ENCODE measurements around the gene SLC7A7. TPM values are rescaled to one million over a fixed set of nuclear protein-coding genes. Genes with fewer than 3 reads are reported as not detected.

Gene SLC7A7
- total and polyA plus RNA-seq, 9 of the 15 experiments (the other 6 are each of a cell fraction or from before 2014, with no cell fraction given), result 0.07 to 0.68 (median 0.41) TPM

DNA sequence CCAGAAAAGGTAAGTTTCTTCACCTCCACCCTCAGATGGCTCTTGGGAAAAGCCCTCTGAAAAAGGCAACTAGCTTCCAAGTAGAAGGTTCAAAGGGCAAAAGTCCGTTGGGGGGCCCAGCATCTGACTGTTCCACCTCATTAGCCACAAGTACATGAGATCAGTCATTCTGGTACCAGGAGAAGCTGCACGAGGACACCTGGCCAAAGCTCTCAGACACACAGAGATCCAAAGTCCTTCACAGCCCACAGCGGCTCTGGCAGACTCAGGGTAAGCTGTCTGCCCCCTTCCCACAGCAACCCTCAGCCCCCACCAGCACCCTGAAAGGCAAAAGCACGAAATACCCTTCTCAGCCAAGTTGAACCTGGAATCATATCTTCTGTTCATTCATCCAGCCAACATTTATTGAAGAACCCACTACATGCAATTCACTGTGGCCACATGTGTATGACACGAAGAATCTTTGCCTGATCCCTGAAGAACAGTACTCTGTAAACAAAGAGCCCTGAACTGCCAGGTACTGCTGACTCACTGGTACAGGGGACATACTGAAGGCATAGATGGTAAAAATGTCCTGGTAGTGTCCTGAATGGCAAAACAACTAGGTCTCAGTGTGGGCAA lies 19.0 kb downstream of the SLC7A7 start (continued):
- TF ChIP-seq, protein P1, sequence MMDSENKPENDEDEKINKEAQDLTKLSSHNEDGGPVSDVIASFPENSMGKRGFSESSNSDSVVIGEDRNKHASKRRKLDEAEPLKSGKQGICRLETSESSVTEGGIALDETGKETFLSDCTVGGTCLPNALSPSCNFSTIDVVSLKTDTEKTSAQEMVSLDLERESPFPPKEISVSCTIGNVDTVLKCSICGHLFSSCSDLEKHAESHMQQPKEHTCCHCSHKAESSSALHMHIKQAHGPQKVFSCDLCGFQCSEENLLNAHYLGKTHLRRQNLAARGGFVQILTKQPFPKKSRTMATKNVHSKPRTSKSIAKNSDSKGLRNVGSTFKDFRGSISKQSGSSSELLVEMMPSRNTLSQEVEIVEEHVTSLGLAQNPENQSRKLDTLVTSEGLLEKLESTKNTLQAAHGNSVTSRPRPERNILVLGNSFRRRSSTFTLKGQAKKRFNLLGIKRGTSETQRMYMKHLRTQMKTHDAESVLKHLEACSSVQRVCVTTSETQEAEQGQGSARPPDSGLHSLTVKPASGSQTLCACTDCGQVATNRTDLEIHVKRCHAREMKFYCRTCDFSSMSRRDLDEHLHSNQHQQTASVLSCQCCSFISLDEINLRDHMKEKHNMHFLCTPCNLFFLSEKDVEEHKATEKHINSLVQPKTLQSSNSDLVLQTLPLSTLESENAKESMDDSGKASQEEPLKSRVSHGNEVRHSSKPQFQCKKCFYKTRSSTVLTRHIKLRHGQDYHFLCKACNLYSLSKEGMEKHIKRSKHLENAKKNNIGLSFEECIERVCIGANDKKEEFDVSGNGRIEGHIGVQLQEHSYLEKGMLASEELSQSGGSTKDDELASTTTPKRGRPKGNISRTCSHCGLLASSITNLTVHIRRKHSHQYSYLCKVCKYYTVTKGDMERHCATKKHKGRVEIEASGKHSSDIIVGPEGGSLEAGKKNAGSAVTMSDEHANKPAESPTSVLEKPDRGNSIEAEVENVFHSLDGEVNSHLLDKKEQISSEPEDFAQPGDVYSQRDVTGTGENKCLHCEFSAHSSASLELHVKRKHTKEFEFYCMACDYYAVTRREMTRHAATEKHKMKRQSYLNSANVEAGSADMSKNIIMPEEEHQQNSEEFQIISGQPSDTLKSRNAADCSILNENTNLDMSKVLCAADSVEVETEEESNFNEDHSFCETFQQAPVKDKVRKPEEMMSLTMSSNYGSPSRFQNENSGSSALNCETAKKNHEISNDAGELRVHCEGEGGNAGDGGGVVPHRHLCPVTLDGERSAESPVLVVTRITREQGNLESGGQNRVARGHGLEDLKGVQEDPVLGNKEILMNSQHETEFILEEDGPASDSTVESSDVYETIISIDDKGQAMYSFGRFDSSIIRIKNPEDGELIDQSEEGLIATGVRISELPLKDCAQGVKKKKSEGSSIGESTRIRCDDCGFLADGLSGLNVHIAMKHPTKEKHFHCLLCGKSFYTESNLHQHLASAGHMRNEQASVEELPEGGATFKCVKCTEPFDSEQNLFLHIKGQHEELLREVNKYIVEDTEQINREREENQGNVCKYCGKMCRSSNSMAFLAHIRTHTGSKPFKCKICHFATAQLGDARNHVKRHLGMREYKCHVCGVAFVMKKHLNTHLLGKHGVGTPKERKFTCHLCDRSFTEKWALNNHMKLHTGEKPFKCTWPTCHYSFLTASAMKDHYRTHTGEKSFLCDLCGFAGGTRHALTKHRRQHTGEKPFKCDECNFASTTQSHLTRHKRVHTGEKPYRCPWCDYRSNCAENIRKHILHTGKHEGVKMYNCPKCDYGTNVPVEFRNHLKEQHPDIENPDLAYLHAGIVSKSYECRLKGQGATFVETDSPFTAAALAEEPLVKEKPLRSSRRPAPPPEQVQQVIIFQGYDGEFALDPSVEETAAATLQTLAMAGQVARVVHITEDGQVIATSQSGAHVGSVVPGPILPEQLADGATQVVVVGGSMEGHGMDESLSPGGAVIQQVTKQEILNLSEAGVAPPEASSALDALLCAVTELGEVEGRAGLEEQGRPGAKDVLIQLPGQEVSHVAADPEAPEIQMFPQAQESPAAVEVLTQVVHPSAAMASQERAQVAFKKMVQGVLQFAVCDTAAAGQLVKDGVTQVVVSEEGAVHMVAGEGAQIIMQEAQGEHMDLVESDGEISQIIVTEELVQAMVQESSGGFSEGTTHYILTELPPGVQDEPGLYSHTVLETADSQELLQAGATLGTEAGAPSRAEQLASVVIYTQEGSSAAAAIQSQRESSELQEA (IDR thresholded peaks at IDR 0.05; ENCODE audit: low read depth), result no peak
- TF ChIP-seq TEAD4 (IDR thresholded peaks at IDR 0.05; ENCODE audit: low read length) (no peak), TEAD4 (CRISPR knock-in tag; IDR thresholded peaks at IDR 0.05; ENCODE audit: borderline replicate concordance) (no peak), HDAC1 (IDR thresholded peaks at IDR 0.05) (0 out of 4 replicates have a peak, but pooled peaks of 1 of the 2 experiments have one; percentile 29), SMAD2 (IDR thresholded peaks at IDR 0.05; ENCODE audit: low read depth, low read length) (no peak), TAF15 (IDR thresholded peaks at IDR 0.05; ENCODE audit: low read depth, low read length) (no peak), FOXK2 (conservative IDR thresholded peaks at IDR 0.05 in 1 of 2, IDR thresholded peaks at IDR 0.05 in 1 of 2; ENCODE audit: low read depth in 2 of 2) (peak; percentile 71 to 79), ZNF707 (CRISPR knock-in tag; conservative IDR thresholded peaks at IDR 0.05) (no peak), DPF2 (IDR thresholded peaks at IDR 0.05) (peak; percentile 57; the same call in 1 of the 2 replicates), ZNF354B (CRISPR knock-in tag; IDR thresholded peaks at IDR 0.05) (no peak), PML (IDR thresholded peaks at IDR 0.05; ENCODE audit: low read length) (no peak), ADNP (tag; IDR thresholded peaks at IDR 0.05) (no peak), KLF13 (tag; IDR thresholded peaks at IDR 0.05; ENCODE audit: borderline replicate concordance, low read depth) (no peak)
- TF ChIP-seq, protein P2, sequence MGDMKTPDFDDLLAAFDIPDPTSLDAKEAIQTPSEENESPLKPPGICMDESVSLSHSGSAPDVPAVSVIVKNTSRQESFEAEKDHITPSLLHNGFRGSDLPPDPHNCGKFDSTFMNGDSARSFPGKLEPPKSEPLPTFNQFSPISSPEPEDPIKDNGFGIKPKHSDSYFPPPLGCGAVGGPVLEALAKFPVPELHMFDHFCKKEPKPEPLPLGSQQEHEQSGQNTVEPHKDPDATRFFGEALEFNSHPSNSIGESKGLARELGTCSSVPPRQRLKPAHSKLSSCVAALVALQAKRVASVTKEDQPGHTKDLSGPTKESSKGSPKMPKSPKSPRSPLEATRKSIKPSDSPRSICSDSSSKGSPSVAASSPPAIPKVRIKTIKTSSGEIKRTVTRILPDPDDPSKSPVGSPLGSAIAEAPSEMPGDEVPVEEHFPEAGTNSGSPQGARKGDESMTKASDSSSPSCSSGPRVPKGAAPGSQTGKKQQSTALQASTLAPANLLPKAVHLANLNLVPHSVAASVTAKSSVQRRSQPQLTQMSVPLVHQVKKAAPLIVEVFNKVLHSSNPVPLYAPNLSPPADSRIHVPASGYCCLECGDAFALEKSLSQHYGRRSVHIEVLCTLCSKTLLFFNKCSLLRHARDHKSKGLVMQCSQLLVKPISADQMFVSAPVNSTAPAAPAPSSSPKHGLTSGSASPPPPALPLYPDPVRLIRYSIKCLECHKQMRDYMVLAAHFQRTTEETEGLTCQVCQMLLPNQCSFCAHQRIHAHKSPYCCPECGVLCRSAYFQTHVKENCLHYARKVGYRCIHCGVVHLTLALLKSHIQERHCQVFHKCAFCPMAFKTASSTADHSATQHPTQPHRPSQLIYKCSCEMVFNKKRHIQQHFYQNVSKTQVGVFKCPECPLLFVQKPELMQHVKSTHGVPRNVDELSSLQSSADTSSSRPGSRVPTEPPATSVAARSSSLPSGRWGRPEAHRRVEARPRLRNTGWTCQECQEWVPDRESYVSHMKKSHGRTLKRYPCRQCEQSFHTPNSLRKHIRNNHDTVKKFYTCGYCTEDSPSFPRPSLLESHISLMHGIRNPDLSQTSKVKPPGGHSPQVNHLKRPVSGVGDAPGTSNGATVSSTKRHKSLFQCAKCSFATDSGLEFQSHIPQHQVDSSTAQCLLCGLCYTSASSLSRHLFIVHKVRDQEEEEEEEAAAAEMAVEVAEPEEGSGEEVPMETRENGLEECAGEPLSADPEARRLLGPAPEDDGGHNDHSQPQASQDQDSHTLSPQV (IDR thresholded peaks at IDR 0.05), result peak; percentile 60
- TF ChIP-seq, protein P3, sequence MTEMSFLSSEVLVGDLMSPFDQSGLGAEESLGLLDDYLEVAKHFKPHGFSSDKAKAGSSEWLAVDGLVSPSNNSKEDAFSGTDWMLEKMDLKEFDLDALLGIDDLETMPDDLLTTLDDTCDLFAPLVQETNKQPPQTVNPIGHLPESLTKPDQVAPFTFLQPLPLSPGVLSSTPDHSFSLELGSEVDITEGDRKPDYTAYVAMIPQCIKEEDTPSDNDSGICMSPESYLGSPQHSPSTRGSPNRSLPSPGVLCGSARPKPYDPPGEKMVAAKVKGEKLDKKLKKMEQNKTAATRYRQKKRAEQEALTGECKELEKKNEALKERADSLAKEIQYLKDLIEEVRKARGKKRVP (CRISPR knock-in tag; IDR thresholded peaks at IDR 0.05), result no peak
